GM23338 (cell line): Measurements from ENCODE around the gene C1orf21.

Experiments used
- CREB1 ChIP-seq: fragments of 250-450 bp; sonication (Bioruptor Pico); IDR thresholded peaks from 2 replicates; pipeline ENCODE4 v1.5.0; 2020; ENCODE audit warnings: low read depth, mild to moderate bottlenecking, moderate library complexity
- CTCF ChIP-seq, 2 experiments: fragments of 200-600 bp in 1 of 2; sonication (generic) in 1 of 2; conservative IDR thresholded peaks; 2 replicates each; pipeline versions ENCODE4 v1.5.1 to v1.6.1; 2016 to 2017; ENCODE audit warnings: antibody characterized with exemption in 2 of 2, low read depth in 2 of 2, mild to moderate bottlenecking in 2 of 2, moderate library complexity in 1 of 2
- EZH2 ChIP-seq: fragments of 200-600 bp; sonication (generic); IDR thresholded peaks from one replicate; pipeline ENCODE4 v1.8.0; 2017; ENCODE audit warnings: antibody characterized with exemption, mild to moderate bottlenecking, low read depth; ENCODE audit not compliant: unreplicated experiment
- EZH2phosphoT487 ChIP-seq: fragments of 200-600 bp; sonication (generic); IDR thresholded peaks from one replicate; pipeline ENCODE4 v1.8.1; 2018; ENCODE audit warnings: antibody characterized with exemption; ENCODE audit not compliant: unreplicated experiment
- JUNB ChIP-seq: IDR thresholded peaks from one replicate; pipeline ENCODE4 v1.6.1; 2016; ENCODE audit warnings: antibody characterized with exemption; ENCODE audit not compliant: unreplicated experiment
- NANOG ChIP-seq: IDR thresholded peaks from 2 replicates; pipeline ENCODE4 v1.6.1; 2016; ENCODE audit warnings: antibody characterized with exemption, borderline replicate concordance
- POLR2AphosphoS5 ChIP-seq: IDR thresholded peaks from 2 replicates; pipeline ENCODE4 v1.6.1; 2016; ENCODE audit warnings: antibody characterized with exemption, low read depth
- STAT1 ChIP-seq: IDR thresholded peaks from one replicate; pipeline ENCODE4 v1.6.1; 2016; ENCODE audit warnings: antibody characterized with exemption; ENCODE audit not compliant: unreplicated experiment
- ZNF114 ChIP-seq: fragments of 250-450 bp; sonication (Bioruptor Pico); IDR thresholded peaks from 2 replicates; pipeline ENCODE4 v1.5.0; 2020; ENCODE audit warnings: mild to moderate bottlenecking, moderate library complexity
- ZNF331 ChIP-seq: fragments of 250-450 bp; sonication (Bioruptor Pico); IDR thresholded peaks from 2 replicates; pipeline ENCODE4 v1.5.0; 2020; ENCODE audit warnings: low read depth, mild to moderate bottlenecking, moderate library complexity
- TF ChIP-seq, protein P1 (sequence below): IDR thresholded peaks from one replicate; pipeline ENCODE4 v1.6.1; 2018; ENCODE audit warnings: antibody characterized with exemption; ENCODE audit not compliant: unreplicated experiment

DNA sequence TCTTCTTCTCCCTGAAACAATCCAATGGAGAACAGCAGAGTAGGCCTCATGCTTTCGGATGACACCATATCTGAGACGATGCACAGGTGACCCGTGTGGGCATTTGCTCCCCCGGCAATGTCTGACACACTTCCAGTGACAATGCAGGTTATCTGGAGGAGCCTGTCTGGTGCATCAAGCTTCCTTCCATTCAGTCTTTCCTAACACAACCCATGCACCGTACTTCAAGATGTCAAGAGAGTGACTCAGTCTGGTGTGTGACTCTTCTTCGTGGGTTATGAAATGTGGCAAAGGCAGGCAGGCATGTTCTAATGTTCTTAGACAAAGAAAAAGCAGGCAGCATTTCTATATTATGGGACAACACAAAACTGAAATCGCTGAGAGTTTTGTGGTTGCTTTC lies 208.8 kb downstream of the C1orf21 start:
- TF ChIP-seq CTCF (conservative IDR thresholded peaks at IDR 0.05; ENCODE audit: low read depth in 2 of 2) (no peak), EZH2 (no peak), EZH2phosphoT487 (no peak), NANOG (no peak), ZNF114 (CRISPR knock-in tag) (no peak), POLR2AphosphoS5 (no peak), JUNB (no peak), STAT1 (no peak), CREB1 (CRISPR knock-in tag) (no peak), ZNF331 (CRISPR knock-in tag) (no peak)
- TF ChIP-seq, protein P1, sequence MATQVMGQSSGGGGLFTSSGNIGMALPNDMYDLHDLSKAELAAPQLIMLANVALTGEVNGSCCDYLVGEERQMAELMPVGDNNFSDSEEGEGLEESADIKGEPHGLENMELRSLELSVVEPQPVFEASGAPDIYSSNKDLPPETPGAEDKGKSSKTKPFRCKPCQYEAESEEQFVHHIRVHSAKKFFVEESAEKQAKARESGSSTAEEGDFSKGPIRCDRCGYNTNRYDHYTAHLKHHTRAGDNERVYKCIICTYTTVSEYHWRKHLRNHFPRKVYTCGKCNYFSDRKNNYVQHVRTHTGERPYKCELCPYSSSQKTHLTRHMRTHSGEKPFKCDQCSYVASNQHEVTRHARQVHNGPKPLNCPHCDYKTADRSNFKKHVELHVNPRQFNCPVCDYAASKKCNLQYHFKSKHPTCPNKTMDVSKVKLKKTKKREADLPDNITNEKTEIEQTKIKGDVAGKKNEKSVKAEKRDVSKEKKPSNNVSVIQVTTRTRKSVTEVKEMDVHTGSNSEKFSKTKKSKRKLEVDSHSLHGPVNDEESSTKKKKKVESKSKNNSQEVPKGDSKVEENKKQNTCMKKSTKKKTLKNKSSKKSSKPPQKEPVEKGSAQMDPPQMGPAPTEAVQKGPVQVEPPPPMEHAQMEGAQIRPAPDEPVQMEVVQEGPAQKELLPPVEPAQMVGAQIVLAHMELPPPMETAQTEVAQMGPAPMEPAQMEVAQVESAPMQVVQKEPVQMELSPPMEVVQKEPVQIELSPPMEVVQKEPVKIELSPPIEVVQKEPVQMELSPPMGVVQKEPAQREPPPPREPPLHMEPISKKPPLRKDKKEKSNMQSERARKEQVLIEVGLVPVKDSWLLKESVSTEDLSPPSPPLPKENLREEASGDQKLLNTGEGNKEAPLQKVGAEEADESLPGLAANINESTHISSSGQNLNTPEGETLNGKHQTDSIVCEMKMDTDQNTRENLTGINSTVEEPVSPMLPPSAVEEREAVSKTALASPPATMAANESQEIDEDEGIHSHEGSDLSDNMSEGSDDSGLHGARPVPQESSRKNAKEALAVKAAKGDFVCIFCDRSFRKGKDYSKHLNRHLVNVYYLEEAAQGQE: no peak
